K562 (cell line): ENCODE data around the gene UBE2D2. TPM values are rescaled to one million over a fixed set of nuclear protein-coding genes. Genes with fewer than 3 reads are reported as not detected.

Source experiments
- ATAC-seq: fragments of 200-7000 bp; cut with Tn5 transposase; 3 replicates; pipeline ENCODE4 v1.9.1; 2020; ENCODE audit warnings: moderate library complexity
- BruUV-seq: library from RNA; stranded (reverse); fragments of 400-500 nt; replicated peaks from 2 replicates; lab custom pipeline; 2021; lab: Mats Ljungman, UMichigan
- CTCF ChIA-PET: fragments of 300-600 bp; formaldehyde crosslinking; extraction: SDS; loops from one replicate; lab custom pipeline; 2021; ENCODE audit warnings: low intra/inter-chr PET ratio; lab: Yijun Ruan, JAX
- POLR2A ChIA-PET: fragments of 300-600, 350-650 bp; sonication (Branson Sonifier 250); formaldehyde crosslinking; extraction: SDS; loops from one replicate; lab custom pipeline; 2021; ENCODE audit warnings: antibody characterized with exemption, inconsistent platforms; lab: Yijun Ruan, JAX
- DNase-seq, 4 experiments: peaks; one replicate each; pipeline versions ENCODE4 v3.0.0 to v3.0.0-alpha.2; 2011 to 2018; ENCODE audit warnings: low spot score in 3 of 4, mixed read lengths in 3 of 4; ENCODE audit errors: extremely low read depth in 1 of 4
- FAIRE-seq: peaks from 2 replicates; lab custom pipeline; 2011; peaks lifted over from hg19 to GRCh38; lab: Jason Lieb, UNC
- H2AFZ ChIP-seq: 2 replicates; pipeline ENCODE4 v1.6.0; 2011; ENCODE audit warnings: low read depth, low read length, control low read depth, inconsistent platforms
- H3K27ac ChIP-seq: fragments of 200-600 bp; 3 replicates; pipeline ENCODE4 v1.8.0; 2011; ENCODE audit warnings: low read depth, mild to moderate bottlenecking, control low read depth, inconsistent platforms, low read length, moderate library complexity, mixed read lengths; ENCODE audit errors: extremely low read depth
- H3K27me3 ChIP-seq, 2 experiments: fragments of 300-600 bp in 1 of 2; 2 replicates in 1 of 2; 3 replicates in 1 of 2; pipeline versions ENCODE4 v1.6.0 to v1.8.0; 2011; ENCODE audit warnings: inconsistent platforms in 2 of 2, low read length in 2 of 2, mild to moderate bottlenecking in 1 of 2, mixed read lengths in 1 of 2, moderate library complexity in 1 of 2; ENCODE audit not compliant: control insufficient read depth in 2 of 2, insufficient read depth in 2 of 2
- H3K36me3 ChIP-seq: fragments of 300-600 bp; 3 replicates; pipeline ENCODE4 v1.8.0; 2011; ENCODE audit warnings: mild to moderate bottlenecking, low read length, inconsistent platforms; ENCODE audit not compliant: control insufficient read depth, insufficient read depth
- H3K4me1 ChIP-seq, 2 experiments: fragments of 200-600 bp in 1 of 2; replicated peaks in 1 of 2; 2 replicates in 1 of 2; 3 replicates in 1 of 2; pipeline versions ENCODE4 v1.5.1 to v1.8.0; 2011; ENCODE audit warnings: inconsistent platforms in 2 of 2, low read length in 2 of 2, mild to moderate bottlenecking in 1 of 2, mixed read lengths in 1 of 2, moderate library complexity in 1 of 2; ENCODE audit not compliant: control insufficient read depth in 2 of 2, insufficient read depth in 2 of 2
- H3K4me2 ChIP-seq: 2 replicates; pipeline ENCODE4 v1.6.1; 2011; ENCODE audit warnings: low read length, control low read depth, inconsistent platforms, mixed read lengths; ENCODE audit not compliant: insufficient read depth
- H3K4me3 ChIP-seq: fragments of 200-600 bp; sonication (generic), shearing (Covaris generic); 2 replicates; pipeline ENCODE4 v1.5.1; 2016; ENCODE audit warnings: control low read depth, inconsistent platforms
- H3K79me2 ChIP-seq: fragments of 200-600 bp; 3 replicates; pipeline ENCODE4 v1.8.0; 2011; ENCODE audit warnings: low read length, inconsistent platforms; ENCODE audit not compliant: control insufficient read depth, insufficient read depth
- H3K9ac ChIP-seq, 2 experiments: 2 replicates each; pipeline versions ENCODE4 v1.6.0 to v1.6.1; 2011; ENCODE audit warnings: low read depth in 2 of 2, low read length in 2 of 2, control low read depth in 1 of 2, inconsistent platforms in 1 of 2, mild to moderate bottlenecking in 1 of 2, mixed read lengths in 1 of 2; ENCODE audit not compliant: insufficient read depth in 1 of 2
- H3K9me1 ChIP-seq: one replicate; pipeline ENCODE4 v1.6.0; 2011; ENCODE audit warnings: inconsistent platforms, mild to moderate bottlenecking, low read length, moderate library complexity; ENCODE audit not compliant: control insufficient read depth, insufficient read depth
- H3K9me3 ChIP-seq: replicated peaks from 2 replicates; pipeline ENCODE4 v1.5.1; 2011; ENCODE audit warnings: low read depth, low read length, inconsistent platforms; ENCODE audit not compliant: control insufficient read depth, insufficient read depth
- H4K20me1 ChIP-seq: replicated peaks from 2 replicates; pipeline ENCODE4 v1.6.1; 2011; ENCODE audit warnings: low read length, inconsistent platforms, mixed read lengths; ENCODE audit not compliant: control insufficient read depth, insufficient read depth
- DACH1 ChIP-seq: fragments of 450-650 bp; IDR thresholded peaks from 2 replicates; pipeline ENCODE4 v1.6.1; 2018; ENCODE audit not compliant: partially characterized antibody
- PRPF4 ChIP-seq: fragments of 200-400 bp; formaldehyde crosslinking; IDR thresholded peaks from one replicate; pipeline ENCODE4 v1.6.1; 2017; ENCODE audit warnings: low read length, low read depth, mild to moderate bottlenecking; ENCODE audit not compliant: insufficient read depth, poor library complexity, severe bottlenecking
- SMARCB1 ChIP-seq: IDR thresholded peaks from 2 replicates; pipeline ENCODE4 v1.6.1; 2011; ENCODE audit warnings: improper control_type of control experiment, low read depth; ENCODE audit not compliant: insufficient read length
- STAG1 ChIP-seq: sonication (generic); formaldehyde crosslinking; IDR thresholded peaks from 2 replicates; pipeline ENCODE4 v1.5.0; 2020; ENCODE audit warnings: missing genetic modification reagents, borderline replicate concordance
- USF1 ChIP-seq: sonication (generic); formaldehyde crosslinking; IDR thresholded peaks from 2 replicates; pipeline ENCODE4 v1.9.0; 2022; ENCODE audit warnings: mild to moderate bottlenecking, missing genetic modification reagents
- ZNF146 ChIP-seq: IDR thresholded peaks from one replicate; pipeline ENCODE4 v1.6.1; 2018; ENCODE audit warnings: missing compliant biosample characterization; ENCODE audit not compliant: unreplicated experiment
- WGBS: fragments of 100-300 bp; shearing (Covaris generic); methylation state at CpG from one replicate; pipeline ENCODE4 v1.1.6; 2016; ENCODE audit warnings: low coverage, mixed read lengths; ENCODE audit not compliant: insufficient coverage; ENCODE audit errors: missing lambda C conversion rate; 5-methylcytosine and 5-hydroxymethylcytosine counted together
- in situ Hi-C: fragments of 300-500 bp; cut with MboI; formaldehyde crosslinking; loops from 4 replicates; pipeline ENCODE4 v1.15.0; 2018; ENCODE audit warnings: inconsistent platforms, mixed read lengths
- intact Hi-C: fragments of 100-400 bp; cut with micrococcal nuclease; formaldehyde crosslinking; loops from 2 replicates; pipeline ENCODE4 v1.14.2; 2022
- polyA plus RNA-seq, 8 experiments: library from polyadenylated mRNA; depleted of rRNA in 4 of 8; stranded (reverse) in 5 of 8; unstranded in 3 of 8; fragments of >200 nt; fragmentation: Nextera tagmentation in 2 of 8; fragmentation: Illumina TruSeq in 1 of 8; extraction: Ambion mirVana in 2 of 8; extraction: Trizol in 1 of 8; gene quantifications; 2 replicates each; pipeline versions ENCODE4 v1.2.1 to v1.2.3, GENCODE V29; 2011 to 2014; ENCODE audit warnings: inconsistent platforms in 1 of 8, missing spikeins in 1 of 8
- total RNA-seq, 7 experiments: library from RNA; depleted of rRNA in 6 of 7; stranded (reverse); fragments of >200 nt in 6 of 7; fragmentation: Illumina TruSeq in 2 of 7; extraction: Trizol in 2 of 7; gene quantifications; 2 replicates each; pipeline versions ENCODE4 v1.2.1 to v1.2.3, GENCODE V29; 2011 to 2021; ENCODE audit warnings: low replicate concordance in 1 of 7
- TF ChIP-seq, protein P1 (sequence below): fragments of 250-450 bp; sonication (Bioruptor Pico); IDR thresholded peaks from 2 replicates; pipeline ENCODE4 v1.8.0; 2021; ENCODE audit warnings: moderate library complexity, mild to moderate bottlenecking, inconsistent platforms
- TF ChIP-seq, protein P2 (sequence below), 3 experiments: fragments of 200-800 bp in 1 of 3; sonication (Bioruptor generic) in 1 of 3; sonication (generic) in 1 of 3; formaldehyde crosslinking in 1 of 3; IDR thresholded peaks; 2 replicates each; pipeline versions ENCODE4 v1.6.1 to v1.8.0; 2016 to 2022; ENCODE audit warnings: mild to moderate bottlenecking in 2 of 3, missing compliant biosample characterization in 2 of 3, missing genetic modification characterization in 2 of 3, missing genetic modification reagents in 1 of 3

The UBE2D2 gene
- total and polyA plus RNA-seq, 9 of the 15 experiments (the other 6 are each of a cell fraction or from before 2014, with no cell fraction given), result 53.6 to 198 (median 122) TPM

- no peak for TF ChIP-seq SMARCB1
- TF ChIP-seq, protein P1, sequence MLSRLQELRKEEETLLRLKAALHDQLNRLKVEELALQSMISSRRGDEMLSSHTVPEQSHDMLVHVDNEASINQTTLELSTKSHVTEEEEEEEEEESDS (CRISPR knock-in tag), result no peak
- TF ChIP-seq DACH1, result no peak
- TF ChIP-seq USF1 (CRISPR knock-in tag), result no peak
- no peak for TF ChIP-seq PRPF4
Measured at GRCh38 chr5:139638736-139639618, 77.8 kb downstream of the UBE2D2 start (continued).

DNA sequence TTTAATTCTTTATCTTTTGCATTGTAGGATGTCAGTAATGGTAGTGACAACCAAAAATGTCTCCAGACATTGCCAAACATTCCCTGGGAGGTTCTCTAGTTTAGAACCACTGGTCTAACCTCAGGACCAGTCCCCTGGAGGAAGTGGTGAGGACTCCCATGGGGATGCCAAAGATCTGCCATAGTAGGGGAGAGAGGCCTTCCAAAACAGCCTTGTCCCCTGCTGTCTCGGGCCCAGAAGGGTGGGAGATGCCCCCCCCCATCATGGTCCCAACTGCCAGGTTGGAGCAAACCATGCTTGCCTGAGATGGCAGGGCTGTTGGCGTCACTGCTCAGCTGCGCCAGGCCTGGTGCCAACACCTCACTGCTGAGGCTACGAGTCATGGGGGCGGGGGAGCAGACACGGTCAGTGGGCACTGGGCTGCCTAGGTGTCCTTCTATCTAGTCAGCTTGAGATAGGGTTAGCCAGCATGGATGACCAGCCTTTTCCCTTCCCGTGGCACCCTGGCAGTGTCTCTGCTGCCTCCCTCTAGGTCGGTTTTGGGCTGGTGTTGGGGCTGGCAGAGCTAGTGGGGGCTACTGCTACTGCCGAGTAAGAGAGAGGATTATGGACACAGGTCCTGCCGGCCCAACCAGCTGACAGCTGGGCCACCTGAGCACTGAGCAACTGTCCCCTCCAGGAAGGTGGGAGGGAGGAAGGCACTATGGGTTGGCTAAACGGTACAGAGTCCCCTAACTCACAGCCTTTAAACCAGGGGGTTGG, 78.7 kb downstream of the UBE2D2 start:
- ChIA-PET CTCF (no interaction called here), POLR2A (interaction anchor here (0.7 to 1.6 kb wide), 2 partner anchors 8 to 13 kb away, joined by 3 read pairs; partner anchors contain the start of gene CXXC5)
- no peaks in the 10 kb centered on the region for H3K9me3 ChIP-seq
- FAIRE-seq (no peak), DNase-seq (no peak), ATAC-seq (no peak)
- no peak overlapping the region for H3K27ac ChIP-seq
- H3K4me3 ChIP-seq, result no peak overlapping the region
- no peaks in the 10 kb centered on the region for H4K20me1 ChIP-seq
- H3K36me3 ChIP-seq, result peaks cover 5% of the 10 kb centered on the region; the same call in 1 of the 3 replicates
- no peak overlapping the region for H2AFZ ChIP-seq
- H3K4me2 ChIP-seq, result no peak overlapping the region
- no peaks in the 10 kb centered on the region for H3K27me3 ChIP-seq
- 85% methylated on average over 10 of the region's 11 CpGs for WGBS
- TF ChIP-seq, protein P2, sequence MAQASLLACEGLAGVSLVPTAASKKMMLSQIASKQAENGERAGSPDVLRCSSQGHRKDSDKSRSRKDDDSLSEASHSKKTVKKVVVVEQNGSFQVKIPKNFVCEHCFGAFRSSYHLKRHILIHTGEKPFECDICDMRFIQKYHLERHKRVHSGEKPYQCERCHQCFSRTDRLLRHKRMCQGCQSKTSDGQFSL (CRISPR knock-in tag; IDR thresholded peaks at IDR 0.05), result 0 out of 2 replicates have a peak, but pooled peaks have one; percentile 48
- TF ChIP-seq, protein P2 (tag; IDR thresholded peaks at IDR 0.05), result no peak
- TF ChIP-seq STAG1 (CRISPR knock-in tag), result 0 out of 2 replicates have a peak, but pooled peaks have one; percentile 17
- no peak for TF ChIP-seq ZNF146
- in situ Hi-C loops, result loop anchor here (10.0 kb wide), 1 partner anchor 215 kb away; no protein-coding TSS in a partner anchor
- peaks cover 41 to 59% of the 10 kb centered on the region in 2 experiments for H3K4me1 ChIP-seq
- H3K79me2 ChIP-seq, result peaks cover 21% of the 10 kb centered on the region; the same call in 2 of the 3 replicates
- no TSS peak for BruUV-seq
- intact Hi-C loops, result loop anchor here (5.0 to 10.0 kb wide), 3 partner anchors 122 to 325 kb away; no protein-coding TSS in a partner anchor
- H3K9ac ChIP-seq, result peak overlapping the region in 1 of 2 experiments; percentile 39; a peak in 1 of 4 replicates
- no peaks in the 10 kb centered on the region for H3K9me1 ChIP-seq
